ENCODE results near the gene GRHPR. TPM values are rescaled to one million over a fixed set of nuclear protein-coding genes. Genes with fewer than 3 reads are reported as not detected.

Gene GRHPR
- total RNA-seq, 1 experiment from 2014 or later, result 80.7 TPM

GRCh38 chr9:37372839-37373238, 49.7 kb upstream of the GRHPR start:
- Mint-ChIP-seq H3K27ac (no peak overlapping the region), H3K27me3 (ENCODE audit: low read depth) (no peaks in the 10 kb centered on the region; the same call in 1 of the 2 replicates), H3K36me3 (no peaks in the 10 kb centered on the region), H3K9me3 (no peaks in the 10 kb centered on the region), H3K4me1 (peaks cover 4% of the 10 kb centered on the region), H3K4me3 (no peak overlapping the region)
- TF ChIP-seq GRHL2 (CRISPR knock-in tag; IDR thresholded peaks at IDR 0.05; ENCODE audit: insufficient replicate concordance, severe bottlenecking) (no peak), JUN (CRISPR knock-in tag; IDR thresholded peaks at IDR 0.05) (no peak), NR2C2 (CRISPR knock-in tag; IDR thresholded peaks at IDR 0.05) (no peak), AR (CRISPR knock-in tag; IDR thresholded peaks at IDR 0.05) (no peak), ETV6 (CRISPR knock-in tag; IDR thresholded peaks at IDR 0.05) (no peak), AFF4 (CRISPR knock-in tag; IDR thresholded peaks at IDR 0.05; ENCODE audit: borderline replicate concordance) (no peak), GABPB1 (CRISPR knock-in tag; IDR thresholded peaks at IDR 0.05) (no peak), ZNF263 (CRISPR knock-in tag; IDR thresholded peaks at IDR 0.05; ENCODE audit: low read depth) (no peak), ZNF512 (CRISPR knock-in tag; IDR thresholded peaks at IDR 0.05; ENCODE audit: borderline replicate concordance) (no peak)
- POLR2A ChIA-PET, result interaction anchor here (1.0 kb wide), 1 partner anchor 376 kb away, joined by 3 read pairs; no protein-coding TSS in a partner anchor
- CTCF ChIA-PET, result interaction anchor here (3.0 to 3.4 kb wide), 2 partner anchors 38 to 377 kb away, joined by 13 to 18 read pairs; no protein-coding TSS in a partner anchor
- DNase-seq (ENCODE audit: low spot score) (no peak), ATAC-seq (no peak)

- Mint-ChIP-seq H3K4me1 (peaks cover 4% of the 10 kb centered on the region), H3K9me3 (no peaks in the 10 kb centered on the region), H3K27me3 (ENCODE audit: low read depth) (no peaks in the 10 kb centered on the region; the same call in 1 of the 2 replicates), H3K4me3 (no peak overlapping the region), H3K36me3 (no peaks in the 10 kb centered on the region), H3K27ac (no peak overlapping the region)
- DNase-seq (ENCODE audit: low spot score) (no peak), ATAC-seq (no peak)
- no peak for TF ChIP-seq USF2 (CRISPR knock-in tag; IDR thresholded peaks at IDR 0.05)
- no peak for TF ChIP-seq GABPB1 (CRISPR knock-in tag; IDR thresholded peaks at IDR 0.05)
- no peak for TF ChIP-seq ZNF416 (CRISPR knock-in tag; IDR thresholded peaks at IDR 0.05)
- no peak for TF ChIP-seq ELF4 (CRISPR knock-in tag; IDR thresholded peaks at IDR 0.05; ENCODE audit: low read depth)
- no peak for TF ChIP-seq ZNF671 (CRISPR knock-in tag; IDR thresholded peaks at IDR 0.05)
- no peak for TF ChIP-seq E2F4 (CRISPR knock-in tag; IDR thresholded peaks at IDR 0.05; ENCODE audit: borderline replicate concordance, low read depth)
- no peak for TF ChIP-seq MAX (CRISPR knock-in tag; IDR thresholded peaks at IDR 0.05)
- TF ChIP-seq E2F1 (CRISPR knock-in tag; IDR thresholded peaks at IDR 0.05), result no peak
- no peak for TF ChIP-seq RORB (CRISPR knock-in tag; IDR thresholded peaks at IDR 0.05)
- TF ChIP-seq SMAD4 (CRISPR knock-in tag; IDR thresholded peaks at IDR 0.05), result no peak
- TF ChIP-seq PRRX2 (CRISPR knock-in tag; IDR thresholded peaks at IDR 0.05), result no peak
- ChIA-PET CTCF (interaction anchor here (0.6 to 3.4 kb wide), 6 partner anchors 9 to 1616 kb away, joined by 3 to 18 read pairs (median 4); no protein-coding TSS in a partner anchor), POLR2A (interaction anchor here (1.0 kb wide), 1 partner anchor 11 kb away, joined by 4 read pairs; no protein-coding TSS in a partner anchor)
Measured at GRCh38 chr9:37373621-37374020, 48.9 kb upstream of the GRHPR start.

Data from WTC11 (cell line).